NCI-H2227 (cell line): ENCODE measurements around the gene LRBA.

Source experiments
- DNase-seq: peaks from one replicate; lab custom pipeline; 2025; ENCODE audit not compliant: unreplicated experiment; lab: John Stamatoyannopoulos, UW

Gene LRBA

GRCh38 chr4:150253965-150254630 lies 761.0 kb downstream of the LRBA start:
- no peak for DNase-seq

- no peak for DNase-seq
These were observed 761.7 kb downstream of the LRBA start for GRCh38 chr4:150253416-150253815.

- DNase-seq, result no peak
These were observed 762.3 kb downstream of the LRBA start for GRCh38 chr4:150252741-150253140.

- DNase-seq, result no peak
These were observed 762.8 kb downstream of the LRBA start for GRCh38 chr4:150252306-150252705.

GRCh38 chr4:150251752-150252190 lies 763.3 kb downstream of the LRBA start:
- no peak for DNase-seq

GRCh38 chr4:150250998-150251651 lies 764.0 kb downstream of the LRBA start:
- DNase-seq, result no peak

GRCh38 chr4:150250293-150250997 lies 764.6 kb downstream of the LRBA start:
- no peak for DNase-seq

GRCh38 chr4:150248181-150248580 lies 766.9 kb downstream of the LRBA start:
- DNase-seq, result no peak

- DNase-seq, result no peak
These were observed 767.9 kb downstream of the LRBA start for GRCh38 chr4:150247184-150247583.

GRCh38 chr4:150244600-150244999 lies 770.5 kb downstream of the LRBA start:
- DNase-seq, result peak; percentile 10

- no peak for DNase-seq
These were observed 771.2 kb downstream of the LRBA start for GRCh38 chr4:150243932-150244331.

GRCh38 chr4:150242820-150243458 lies 772.1 kb downstream of the LRBA start:
- peak; percentile 41 for DNase-seq

- DNase-seq, result no peak
These were observed 775.1 kb downstream of the LRBA start for GRCh38 chr4:150240011-150240410.

GRCh38 chr4:150238591-150238990 lies 776.5 kb downstream of the LRBA start:
- no peak for DNase-seq

- no peak for DNase-seq
These were observed 777.8 kb downstream of the LRBA start for GRCh38 chr4:150237110-150237872.

GRCh38 chr4:150236626-150237025 lies 778.5 kb downstream of the LRBA start:
- DNase-seq, result no peak

GRCh38 chr4:150235808-150236271 lies 779.2 kb downstream of the LRBA start:
- no peak for DNase-seq

- DNase-seq, result no peak
These were observed 779.8 kb downstream of the LRBA start for GRCh38 chr4:150235317-150235716.

GRCh38 chr4:150234246-150234645 lies 780.8 kb downstream of the LRBA start:
- no peak for DNase-seq

GRCh38 chr4:150232029-150232428 lies 783.1 kb downstream of the LRBA start:
- no peak for DNase-seq
